ENCODE data around the gene RRAD.

- TF ChIP-seq CTCF (IDR thresholded peaks at IDR 0.05), result no peak
- no peak for TF ChIP-seq POLR2A (IDR thresholded peaks at IDR 0.05)
Measured at GRCh38 chr16:66937725-66938337, 12.5 kb upstream of the RRAD start.

All from heart left ventricle (tissue), 13 donors.